OCI-M1 (cell line): ENCODE measurements around the gene SPESP1.
"Not testable (repeated sequence)": the region's sequence is repeated elsewhere in the genome, so short reads cannot be mapped to it uniquely, and the experiment has no call there.

Source experiments
- DNase-seq: peaks from one replicate; lab custom pipeline; 2025; lab: John Stamatoyannopoulos, UW

Gene SPESP1

DNA sequence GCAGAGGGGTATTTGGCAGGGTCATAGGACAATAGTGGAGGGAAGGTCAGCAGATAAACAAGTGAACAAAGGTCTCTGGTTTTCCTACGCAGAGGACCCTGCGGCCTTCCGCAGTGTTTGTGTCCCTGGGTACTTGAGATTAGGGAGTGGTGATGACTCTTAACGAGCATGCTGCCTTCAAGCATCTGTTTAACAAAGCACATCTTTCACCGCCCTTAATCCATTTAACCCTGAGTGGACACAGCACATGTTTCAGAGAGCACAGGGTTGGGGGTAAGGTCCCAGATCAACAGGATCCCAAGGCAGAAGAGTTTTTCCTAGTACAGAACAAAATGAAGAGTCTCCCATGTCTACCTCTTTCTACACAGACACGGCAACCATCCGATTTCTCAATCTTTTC, 33.4 kb downstream of the SPESP1 start:
- not testable (repeated sequence) for DNase-seq

DNA sequence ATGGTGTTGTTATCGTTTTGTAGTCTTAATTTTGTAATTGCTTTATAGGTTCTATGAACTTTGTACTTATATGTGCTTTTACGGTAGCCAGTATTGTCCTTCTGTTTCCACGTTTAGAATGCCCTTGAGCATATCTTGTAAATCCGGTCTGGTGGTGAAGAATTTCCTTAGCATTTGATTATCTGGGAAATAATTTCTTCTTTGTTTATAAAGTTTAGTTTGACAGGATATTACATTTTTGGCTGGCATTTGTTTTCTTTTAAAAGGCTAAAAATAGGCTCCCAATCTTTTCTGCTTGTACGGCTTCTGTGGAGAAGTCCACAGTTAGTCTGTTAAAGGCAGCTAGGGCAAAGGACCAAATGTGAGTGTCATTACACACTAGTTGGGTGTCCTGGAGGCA, 36.7 kb downstream of the SPESP1 start:
- no peak for DNase-seq

DNA sequence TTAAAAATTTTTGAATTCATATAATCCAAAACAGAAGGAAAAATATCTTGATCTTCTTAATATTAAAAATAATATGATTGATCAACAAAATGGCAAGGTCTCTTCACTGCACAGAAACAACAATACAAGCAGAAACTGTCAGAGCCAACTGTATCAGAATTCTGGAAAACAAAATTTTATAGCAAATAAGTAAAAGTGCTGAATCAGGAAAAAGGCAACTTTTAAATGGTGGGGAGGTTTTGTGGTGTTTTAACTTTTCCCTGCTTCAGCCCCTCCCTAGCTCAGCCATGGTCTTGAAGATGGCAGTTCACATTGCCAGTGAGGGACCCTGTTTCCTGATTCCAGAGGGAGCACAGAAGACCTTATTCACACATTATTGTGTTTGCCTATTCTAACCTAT, 37.6 kb downstream of the SPESP1 start:
- DNase-seq, result no peak

DNA sequence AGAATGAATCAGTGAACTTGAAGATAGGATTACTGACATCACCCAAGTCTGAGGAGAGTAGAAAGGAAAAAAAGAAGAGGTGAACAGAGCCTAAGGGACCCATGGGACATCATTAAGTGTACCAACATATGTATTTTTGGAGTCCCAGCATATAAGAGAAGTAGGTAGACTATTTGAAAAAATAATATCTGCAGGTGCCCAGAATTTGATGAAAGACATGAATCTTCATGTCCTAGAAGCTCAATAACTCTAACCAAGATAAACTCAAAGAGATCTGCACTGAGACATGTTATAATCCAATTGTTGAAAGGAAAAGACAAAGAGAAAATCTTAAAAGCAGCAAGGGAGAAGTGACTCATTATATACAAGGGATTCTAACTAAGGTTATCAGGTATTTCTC, 39.0 kb downstream of the SPESP1 start:
- peak; percentile 44 for DNase-seq

DNA sequence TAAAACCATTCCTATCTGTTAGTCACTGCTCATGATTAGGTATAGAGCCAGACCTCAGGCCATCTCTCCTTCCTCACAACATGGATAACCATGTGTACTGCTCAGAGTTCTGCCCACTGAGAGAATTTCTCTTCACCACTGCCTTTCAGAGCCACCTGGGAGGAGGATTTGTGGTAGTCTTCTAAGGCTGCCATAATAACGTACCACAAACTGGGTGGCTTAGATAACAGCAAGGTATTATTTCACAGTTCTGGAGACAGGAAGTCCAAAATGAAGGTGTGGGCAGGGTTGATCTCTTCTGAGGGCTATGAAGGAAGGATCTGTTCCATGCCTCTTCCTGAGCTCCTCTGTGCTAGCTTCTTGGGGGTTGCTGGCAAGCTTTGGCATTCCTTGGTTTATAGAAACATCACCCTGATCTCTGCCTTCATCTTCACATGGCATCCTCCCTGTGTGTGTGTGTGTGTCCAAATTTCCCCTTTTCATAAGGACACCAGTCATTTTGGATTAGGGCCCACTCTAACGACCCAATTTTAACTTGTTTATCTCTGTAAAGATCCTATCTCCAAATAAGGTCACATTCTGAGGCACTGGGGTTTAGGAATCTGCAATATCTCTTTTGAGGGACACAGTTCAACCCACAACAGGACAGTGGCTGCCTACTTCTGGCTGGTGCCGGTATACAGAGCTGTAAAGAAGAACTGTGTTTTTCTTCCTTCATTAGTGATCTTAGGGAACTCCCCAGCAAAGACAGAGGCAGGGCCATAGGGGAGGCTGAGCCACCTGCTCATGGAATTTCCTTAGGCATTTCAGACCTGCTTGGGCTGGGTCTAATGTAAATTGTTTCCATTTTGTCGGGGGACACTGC, 42.1 kb downstream of the SPESP1 start:
- DNase-seq, result peak; percentile 82

DNA sequence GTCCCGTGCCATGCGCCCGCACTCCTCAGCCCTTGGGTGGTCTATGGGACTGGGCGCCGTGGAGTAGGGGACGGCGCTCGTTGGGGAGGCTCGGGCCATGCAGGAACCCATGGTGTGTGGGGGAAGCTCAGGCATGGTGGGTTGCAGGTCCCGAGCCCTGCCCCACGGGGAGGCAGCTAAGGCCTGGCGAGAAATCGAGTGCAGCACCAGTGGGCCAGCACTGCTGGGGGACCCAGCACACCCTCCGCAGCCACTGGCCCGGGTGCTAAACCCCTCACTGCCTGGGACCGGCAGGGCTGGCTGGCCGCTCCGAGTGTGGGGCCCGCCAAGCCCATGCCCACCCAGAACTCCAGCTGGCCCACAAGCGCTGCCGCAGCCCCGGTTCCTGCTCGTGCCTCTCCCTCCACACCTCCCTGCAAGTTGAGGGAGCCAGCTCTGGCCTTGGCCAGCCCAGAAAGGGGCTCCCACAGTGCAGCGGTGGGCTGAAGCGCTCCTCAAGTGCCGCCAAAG, 45.4 kb downstream of the SPESP1 start:
- not testable (repeated sequence) for DNase-seq

DNA sequence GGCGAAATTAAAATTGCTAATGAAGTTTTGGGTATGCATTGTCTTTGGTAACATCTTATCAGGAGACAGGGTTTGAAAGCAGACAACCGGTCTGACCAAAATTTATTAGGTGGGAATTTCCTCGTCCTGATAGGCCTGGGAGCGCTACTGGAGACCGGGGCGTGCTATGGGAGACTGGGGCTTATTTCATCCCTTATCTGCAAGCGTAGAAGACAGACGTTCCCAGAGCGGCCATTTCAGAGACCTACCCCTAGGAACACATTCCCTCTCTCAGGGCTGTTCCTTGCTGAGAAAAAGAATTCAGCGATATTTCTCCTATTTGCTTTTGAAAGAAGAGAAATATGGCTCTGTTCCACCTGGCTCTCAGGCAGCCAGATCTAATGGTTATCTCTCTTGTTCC, 47.1 kb downstream of the SPESP1 start:
- not testable (repeated sequence) for DNase-seq

DNA sequence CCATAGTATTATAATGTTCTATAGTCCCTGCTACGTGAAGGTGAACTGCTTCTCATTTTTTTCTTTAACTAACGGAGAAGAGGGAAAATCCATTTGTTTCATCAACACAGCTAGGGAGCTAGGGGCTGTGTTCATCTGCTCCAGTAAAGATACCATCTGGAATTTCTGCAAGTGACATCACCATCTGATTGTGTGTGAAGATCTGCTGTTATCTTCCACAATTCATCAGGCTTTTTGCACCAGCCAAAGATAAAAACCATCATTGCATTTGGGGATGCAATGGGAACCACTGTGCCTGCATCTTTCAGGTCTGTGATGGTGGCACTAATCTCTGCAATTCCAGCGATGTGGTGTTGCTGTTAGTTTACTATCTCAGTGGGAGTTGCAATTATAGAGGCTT, 48.7 kb downstream of the SPESP1 start:
- DNase-seq, result no peak

DNA sequence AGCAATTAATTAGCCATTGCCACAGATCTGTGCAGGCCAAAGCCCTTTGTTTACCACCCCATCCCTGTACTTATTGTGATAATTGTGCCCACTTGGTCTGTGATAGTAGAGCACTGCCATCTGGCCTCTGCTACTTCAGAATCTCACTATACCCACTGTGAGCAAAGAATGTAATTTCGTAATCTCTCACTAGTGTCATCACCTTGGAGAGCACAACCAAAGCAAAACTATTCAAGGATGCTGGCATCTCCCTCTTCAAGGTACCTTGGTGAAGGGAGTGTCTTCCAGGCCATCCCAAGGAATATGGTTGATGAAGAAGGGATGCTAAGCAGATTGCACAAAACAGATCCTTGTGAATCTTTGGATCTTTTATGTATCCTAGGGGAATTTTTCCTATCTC, 49.5 kb downstream of the SPESP1 start:
- no peak for DNase-seq

DNA sequence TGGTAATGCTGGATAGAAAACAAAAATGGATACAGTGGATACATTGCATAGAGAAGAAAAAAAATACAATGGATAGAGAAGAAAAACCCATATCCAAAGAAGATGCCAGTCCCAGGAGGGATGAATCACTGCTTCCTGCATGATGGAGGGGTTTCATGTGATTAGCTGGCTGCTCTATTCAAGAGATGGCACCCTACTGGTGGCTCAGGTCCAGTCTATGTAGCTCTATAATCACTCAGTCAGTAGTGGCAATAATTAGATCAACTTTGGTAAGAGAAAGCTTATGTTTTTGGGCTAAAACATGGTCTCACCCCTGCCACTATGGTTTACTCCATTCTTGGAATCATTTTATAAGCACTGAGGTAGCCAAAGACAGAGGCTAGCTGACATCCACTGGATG, 50.5 kb downstream of the SPESP1 start:
- no peak for DNase-seq

DNA sequence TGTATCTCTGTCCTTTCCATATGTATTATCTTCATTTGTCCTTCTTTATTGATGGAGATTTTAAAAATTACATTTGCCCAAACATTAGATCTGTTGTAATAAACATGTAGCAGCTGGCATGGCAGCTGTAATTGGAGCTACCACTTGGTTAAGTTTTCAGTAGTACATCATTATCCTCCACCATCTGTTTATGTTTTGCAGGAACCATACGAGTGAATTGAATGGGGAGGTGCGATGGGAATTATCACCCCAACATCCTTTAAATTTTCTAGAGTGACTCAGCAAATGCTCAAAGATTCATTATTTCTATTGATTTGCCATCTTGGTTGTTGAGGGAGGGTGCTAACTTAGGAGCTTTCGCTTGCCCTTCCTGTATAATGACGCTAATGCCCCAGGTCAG, 51.6 kb downstream of the SPESP1 start:
- DNase-seq, result no peak

DNA sequence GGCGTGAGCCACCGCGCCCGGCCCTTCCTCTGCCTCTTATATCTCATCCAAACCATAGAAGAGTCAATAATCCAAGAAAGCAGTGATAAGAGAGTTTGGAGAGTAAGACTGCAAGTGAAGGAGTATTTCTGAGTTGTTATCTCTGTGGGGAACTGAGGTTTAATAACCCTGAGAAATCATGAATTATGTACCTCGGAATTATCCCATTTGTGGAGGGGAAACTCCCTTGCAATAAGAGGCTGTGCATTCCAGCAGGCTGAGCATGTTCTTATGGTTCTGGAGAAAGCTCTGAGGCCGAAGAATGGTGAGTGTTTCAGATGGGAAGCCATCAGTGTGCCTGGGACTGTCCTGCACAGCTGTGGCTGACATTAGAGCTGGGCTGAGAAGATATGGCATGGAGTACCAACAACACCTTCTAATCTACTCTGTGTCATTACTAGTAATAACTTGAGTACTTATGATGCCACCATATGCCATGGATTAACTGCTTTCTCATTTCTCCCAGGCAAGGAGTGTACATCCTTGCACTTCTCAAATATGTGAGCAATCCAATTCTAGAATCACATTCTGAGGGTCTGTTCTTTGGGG, 52.7 kb downstream of the SPESP1 start:
- DNase-seq, result peak; percentile 39

DNA sequence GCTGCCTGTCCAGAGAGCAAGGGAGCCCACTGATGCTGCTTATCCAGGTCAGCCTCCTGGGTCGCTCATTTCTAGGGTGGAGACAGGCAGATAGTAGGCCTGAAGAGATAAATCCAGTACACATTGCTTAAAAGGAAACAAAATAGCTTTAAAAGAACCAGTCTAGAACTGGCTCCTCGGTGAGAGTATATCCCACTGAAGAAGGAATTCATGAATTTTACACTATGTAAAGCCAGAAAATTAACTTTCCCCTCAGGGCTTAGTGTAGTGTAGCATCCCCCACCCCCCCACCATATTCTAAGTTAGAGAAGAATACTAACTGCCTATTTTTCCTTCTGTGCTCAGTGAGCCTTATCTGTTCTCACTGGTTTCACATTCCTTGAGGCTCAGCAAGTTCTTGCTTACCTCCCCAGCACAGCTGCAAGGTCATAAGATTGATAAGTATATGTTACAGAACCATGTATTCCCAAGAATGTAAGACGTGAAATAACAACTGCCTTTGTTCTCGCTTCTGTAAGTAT, 53.7 kb downstream of the SPESP1 start:
- DNase-seq, result peak; percentile 93

DNA sequence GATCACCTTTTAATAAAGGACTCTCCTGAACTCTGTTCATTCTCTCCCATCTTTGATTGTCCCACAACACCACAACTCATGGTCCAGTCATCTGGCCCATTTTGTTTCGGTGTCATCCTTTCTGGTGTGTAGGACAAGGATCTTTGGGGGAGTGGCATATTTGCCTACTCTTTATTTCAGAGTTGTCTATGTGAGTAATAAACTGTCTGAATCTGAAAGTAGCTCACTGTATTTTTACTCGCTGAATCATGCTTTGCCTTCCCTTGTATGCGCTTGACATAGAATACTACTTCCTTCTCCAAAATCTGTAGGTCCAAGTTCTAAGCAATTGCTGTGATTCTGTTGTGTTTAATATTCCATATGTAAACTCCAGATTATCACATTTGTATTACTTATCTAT, 54.3 kb downstream of the SPESP1 start:
- DNase-seq, result peak; percentile 84

DNA sequence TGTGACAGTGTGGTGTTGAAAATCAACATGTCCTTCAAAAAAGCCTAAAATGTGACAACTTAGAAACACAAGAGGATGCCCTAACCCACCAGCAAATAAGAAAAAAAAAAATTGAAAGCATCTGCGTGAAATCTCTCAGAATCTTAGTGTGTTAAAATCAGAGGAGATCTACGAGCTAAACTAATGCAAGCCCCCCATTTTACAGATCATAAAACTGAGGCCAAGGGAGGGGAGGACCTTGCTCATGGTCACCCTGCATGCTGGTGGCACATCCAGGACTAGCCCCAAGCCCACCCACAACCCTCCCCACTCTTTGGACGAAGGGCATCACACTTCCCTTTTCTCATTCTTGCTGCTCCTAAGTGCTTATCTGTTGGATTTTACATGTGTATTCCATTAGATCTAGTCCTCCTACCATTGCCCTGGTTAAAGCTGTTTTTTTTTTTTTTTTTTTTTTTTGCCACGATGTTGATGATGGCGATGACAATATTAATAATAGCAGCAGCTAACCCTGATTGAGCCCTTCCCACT, 55.1 kb downstream of the SPESP1 start:
- peak; percentile 63 for DNase-seq

DNA sequence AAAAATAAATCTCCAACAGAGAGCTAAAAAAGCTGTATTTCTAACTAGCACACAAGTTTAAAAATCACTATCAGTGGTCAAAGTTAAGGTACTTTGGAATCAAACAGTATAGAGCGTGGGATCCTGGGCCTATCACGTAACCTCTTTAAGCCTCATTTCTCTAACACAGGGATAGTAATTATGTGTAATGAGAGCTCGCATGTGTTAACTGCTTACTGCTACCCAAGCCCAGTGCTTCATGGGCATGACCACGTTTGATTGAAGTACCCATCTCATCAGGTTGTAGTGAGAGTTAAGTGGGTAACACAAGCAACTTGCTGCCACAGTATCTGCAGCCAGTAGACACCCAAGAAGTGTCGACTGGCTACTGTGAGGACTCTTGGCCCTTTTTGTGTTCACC, 56.0 kb downstream of the SPESP1 start:
- no peak for DNase-seq

DNA sequence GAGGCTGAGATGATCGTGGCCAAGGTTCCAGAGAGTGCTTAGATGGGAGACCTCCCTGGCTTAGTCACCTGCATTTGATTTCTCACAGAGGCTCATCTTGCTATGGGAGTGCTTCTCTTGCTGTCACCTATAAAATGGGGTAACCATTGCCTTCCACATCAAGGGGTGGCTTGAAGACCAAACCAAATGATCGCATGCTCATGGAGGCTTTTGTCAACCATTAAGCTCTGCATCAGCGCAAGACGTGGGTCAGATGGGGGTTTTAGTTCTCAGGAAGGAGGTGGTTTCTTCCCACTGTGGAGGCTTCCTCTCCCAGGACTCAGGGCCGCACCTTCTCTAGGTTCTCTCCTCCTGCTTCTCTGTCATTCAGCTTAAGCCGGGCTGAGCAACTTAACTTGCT, 56.8 kb downstream of the SPESP1 start:
- DNase-seq, result no peak

DNA sequence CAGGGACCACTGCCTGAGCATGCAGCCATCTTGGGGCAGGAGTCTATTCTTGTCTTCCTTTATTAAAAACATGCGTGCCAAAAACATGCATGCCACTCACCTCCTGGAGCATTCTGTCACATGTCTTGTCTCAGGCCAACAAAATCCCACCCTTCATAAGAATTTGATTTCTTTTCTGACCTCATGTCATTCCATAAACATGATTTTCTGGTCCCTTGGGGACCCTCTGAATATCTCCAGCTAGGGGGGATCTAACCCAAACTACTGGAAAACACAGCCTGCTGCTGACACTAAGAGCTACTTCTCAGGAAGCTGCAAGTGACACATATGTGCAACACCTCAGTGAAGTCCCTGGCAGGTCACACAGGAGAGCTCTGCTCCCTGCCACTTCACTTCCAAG, 57.4 kb downstream of the SPESP1 start:
- no peak for DNase-seq

DNA sequence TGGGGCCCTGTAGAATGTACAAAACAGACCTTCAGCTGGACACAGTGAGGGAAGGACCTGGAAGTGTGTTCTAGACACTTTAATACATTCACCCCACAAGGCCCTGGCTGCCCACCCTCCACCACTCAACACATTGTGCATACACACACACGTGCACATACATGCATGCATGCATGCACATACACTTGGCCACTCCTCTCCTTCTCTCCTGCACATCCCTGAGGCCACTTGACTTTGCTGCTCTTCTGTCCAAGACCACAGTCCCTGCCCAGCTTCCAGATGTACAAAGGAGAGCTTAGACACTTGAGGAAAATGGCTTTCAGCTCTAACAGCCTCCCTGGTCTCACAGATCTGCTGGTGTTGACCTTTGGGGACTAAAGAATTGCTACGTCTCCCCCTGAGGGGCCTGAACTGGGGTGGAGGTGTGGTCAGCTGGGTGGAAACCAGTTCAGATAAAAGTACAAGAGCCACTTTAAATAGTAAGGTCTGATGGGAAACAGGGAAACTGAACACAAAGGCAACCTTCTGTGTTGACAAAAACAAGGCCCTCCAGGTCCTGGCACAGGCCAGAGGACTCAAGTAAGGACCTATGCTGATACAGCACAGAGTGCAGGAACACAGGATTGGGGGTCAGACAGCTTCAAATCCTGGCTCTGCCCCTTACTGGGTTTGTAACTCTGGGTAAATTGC, 59.4 kb downstream of the SPESP1 start:
- DNase-seq, result no peak

DNA sequence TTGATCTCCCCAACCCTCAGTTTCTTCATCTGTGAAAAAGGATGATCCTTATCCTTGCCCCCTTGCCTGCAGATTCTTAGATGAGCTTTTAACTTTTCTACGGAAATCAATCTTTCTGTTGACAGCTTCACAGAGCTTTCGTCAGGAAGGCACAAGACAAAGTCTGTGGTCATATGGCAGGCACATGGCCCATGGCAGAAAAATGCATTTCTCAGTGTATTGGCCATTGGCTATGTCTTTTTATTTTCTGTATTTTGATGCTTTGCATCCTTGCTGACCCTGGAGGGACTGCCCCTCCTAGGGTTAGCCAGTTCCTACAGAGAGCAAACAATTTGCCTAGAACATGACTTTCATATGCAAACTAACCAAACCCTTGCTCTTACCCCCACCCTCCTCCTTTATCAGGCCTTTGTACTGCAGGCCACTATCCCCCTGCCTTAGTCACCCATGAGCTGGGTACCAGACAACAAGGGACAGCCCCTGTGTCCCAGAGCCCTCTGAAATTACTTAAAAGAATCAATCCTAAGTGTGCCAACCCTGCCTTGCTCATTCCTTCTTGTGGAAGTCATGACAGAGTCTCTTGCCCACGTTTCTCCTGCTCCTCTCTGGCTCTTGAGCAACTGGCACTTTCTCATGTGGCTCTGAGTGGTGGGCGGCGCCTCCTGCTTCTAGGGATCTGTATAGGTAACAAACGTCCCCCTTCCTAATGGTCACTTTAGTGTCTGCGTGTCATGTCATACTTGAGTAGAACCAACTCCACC, 60.1 kb downstream of the SPESP1 start:
- peak; percentile 38 for DNase-seq

DNA sequence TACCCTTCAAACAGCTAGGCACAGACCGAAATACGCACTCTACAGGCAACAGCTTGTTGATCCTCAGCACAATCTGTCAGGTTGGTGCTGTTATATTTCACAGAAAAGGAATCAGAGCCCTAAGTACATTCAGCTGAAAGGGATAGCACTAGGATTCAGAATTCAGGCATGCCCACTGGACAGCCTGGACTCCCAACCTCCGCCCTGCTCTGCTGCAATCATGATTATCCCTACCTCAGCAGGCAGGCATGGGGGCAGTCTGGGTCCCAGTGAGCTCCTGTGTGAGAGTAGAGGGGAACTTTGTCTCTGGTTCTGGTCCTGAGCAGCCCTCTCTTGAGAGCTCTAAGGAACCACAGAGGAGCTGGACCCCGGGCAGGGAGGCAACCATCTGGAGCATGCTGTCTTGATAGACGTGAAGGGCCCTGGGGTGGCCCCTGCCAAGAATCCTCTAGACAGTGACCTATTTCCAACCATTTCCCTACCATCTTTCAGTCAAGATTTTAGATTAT, 60.7 kb downstream of the SPESP1 start:
- no peak for DNase-seq
